Ramos (cell line): ENCODE results near the gene CBX7.

Experiments
- in situ Hi-C: fragments of 300-500 bp; cut with MboI; formaldehyde crosslinking; loops from one replicate; pipeline ENCODE4 v1.14.3; 2022; ENCODE audit warnings: low sequenced_read_pairs; ENCODE audit not compliant: unreplicated experiment

CBX7 gene

DNA sequence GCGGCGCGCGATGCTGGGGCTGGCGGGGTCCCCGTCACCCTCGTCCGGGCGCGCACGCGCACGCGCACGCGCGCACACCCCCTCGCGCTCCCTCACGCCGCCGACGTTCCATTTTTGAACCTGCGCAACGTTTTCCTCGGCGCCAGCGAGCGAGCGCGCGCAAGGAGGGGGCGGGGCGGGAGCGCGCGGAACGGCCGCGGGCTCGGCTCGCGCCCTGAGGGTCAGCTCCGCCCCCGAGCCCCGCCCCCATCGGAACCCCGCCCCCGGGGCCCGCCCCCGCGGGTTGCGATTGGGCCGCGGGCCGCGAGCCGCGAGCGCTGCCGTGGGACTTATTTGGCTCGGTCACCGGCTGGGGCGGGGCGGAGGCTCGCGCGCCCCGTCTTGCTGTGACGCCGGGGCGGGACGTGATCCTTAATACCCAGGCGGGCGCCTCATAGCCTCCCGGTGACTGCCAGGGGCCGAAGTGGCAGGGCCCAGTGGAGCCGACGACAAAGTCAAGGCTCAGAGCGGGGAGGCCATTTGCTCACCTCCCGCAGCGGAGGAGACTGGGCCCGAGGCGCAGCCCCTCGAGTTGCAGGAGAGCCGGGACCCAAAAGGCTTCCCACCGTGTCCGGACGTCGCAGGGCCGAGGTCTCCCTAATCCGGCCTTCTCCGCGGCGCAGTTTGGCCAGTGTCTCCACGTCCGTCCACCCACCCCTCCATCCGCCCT is at the start of gene CBX7:
Gene CBX7, minus strand, starts transcription at position 170 of the 709 bp plus-strand sequence. CDS start 236 bp downstream, outside the sequence.
- in situ Hi-C loops, result loop anchor here (10.0 to 25.0 kb wide), 2 partner anchors 278 to 360 kb away; partner anchors contain the start of genes ATF4, CBX6 and MIEF1

GRCh38 chr22:39197578-39197977 is 45.1 kb upstream of the CBX7 start:
- in situ Hi-C loops, result no loop called here

DNA sequence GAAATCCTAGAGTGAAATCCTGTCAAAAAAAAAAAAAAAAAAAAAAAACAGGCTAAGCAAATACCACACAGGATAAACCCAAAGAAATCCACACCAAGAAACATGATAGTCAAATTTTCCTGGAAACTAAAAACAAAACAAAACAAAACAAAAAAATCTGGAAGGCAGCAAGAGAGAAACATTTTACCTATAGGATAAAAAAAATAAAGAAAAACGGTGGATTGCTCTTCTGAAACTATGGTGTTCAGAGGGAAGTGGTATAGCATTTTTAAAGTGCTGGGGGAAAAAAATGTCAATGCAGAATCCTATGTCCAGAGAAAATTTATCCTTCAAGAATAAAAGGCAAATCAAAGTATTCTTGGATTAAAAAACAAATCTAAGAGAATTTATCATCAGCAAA is 41.6 kb upstream of the CBX7 start:
- in situ Hi-C loops, result no loop called here

GRCh38 chr22:39188809-39189208 is 36.3 kb upstream of the CBX7 start:
- in situ Hi-C loops, result no loop called here

DNA sequence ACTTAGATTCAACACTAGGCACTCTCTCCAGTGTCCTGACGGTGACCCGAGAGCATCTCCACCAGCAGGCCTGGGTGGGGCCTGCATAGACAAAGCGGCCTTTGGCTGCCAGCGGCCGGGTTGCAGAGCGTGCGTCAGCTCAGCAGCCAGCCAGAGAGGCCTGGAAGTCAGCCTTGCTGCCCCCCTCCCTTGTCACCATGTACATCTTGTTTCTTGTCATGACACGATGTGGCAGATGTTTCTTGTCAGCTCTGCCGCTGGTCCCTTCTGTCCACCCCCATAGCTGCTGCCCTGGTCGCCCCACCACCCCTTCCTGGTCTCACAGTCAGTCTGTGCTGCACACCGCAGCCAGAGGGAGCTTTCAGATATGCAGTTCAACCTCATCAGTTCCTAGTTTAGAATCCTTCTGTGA is 33.1 kb upstream of the CBX7 start:
- in situ Hi-C loops, result no loop called here

GRCh38 chr22:39184586-39185577 is 32.4 kb upstream of the CBX7 start:
- in situ Hi-C loops, result no loop called here

DNA sequence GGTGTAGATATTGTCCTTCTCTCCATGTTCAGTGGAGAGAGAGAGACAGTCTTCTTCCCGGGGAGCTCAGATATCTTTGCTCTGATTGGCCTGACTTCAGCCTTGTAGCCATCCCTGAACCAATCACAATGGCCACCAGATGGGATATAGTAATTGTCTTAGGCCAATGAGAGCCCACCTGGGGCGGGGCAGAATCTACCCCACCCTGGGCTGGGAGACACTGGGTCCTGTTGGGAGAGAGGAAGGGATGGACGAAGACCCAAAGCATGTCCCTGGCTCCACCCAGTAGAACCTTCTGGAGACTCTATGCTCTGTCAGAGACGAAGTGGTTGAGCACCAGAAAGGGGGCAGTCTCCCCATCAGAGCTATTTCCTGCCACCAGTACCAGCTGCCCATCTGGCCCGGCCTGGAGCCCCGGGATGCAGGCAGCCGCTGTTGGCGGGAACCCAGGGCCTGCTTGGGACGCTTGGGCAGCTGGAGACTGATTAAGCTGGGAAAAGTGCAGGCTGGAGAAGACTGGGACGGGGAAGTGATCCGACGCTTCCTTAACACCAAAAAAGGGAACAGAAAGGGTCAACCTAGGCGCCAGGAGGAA is 31.6 kb upstream of the CBX7 start:
- in situ Hi-C loops, result no loop called here

DNA sequence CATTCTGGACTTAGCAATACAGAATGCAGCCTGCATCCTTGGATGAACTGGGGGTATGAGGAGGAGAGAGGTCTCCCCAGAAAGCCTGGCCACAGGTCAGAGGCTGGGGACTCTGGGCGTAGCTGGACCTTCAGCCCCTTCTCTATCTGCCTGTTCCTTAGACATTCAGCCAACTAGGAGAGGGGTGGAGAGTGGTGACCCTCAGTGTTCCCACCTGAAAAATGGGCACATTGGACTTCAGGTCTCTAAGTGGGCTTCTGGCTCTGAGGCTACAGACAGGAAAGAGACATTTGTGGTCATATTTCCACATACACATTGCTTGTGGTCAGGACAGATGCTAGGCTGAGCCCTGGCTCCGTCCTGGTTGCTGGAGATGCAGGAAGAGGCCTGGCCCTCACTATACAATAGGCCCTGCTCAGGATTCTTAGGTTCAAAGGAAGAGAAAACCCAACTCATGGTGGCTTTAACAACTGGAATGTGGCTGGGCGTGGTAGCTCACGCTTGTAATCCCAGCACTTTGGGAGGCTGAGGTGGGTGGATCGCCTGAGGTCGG is 30.1 kb upstream of the CBX7 start:
- in situ Hi-C loops, result no loop called here

- in situ Hi-C loops, result no loop called here
These were observed 29.3 kb upstream of the CBX7 start for GRCh38 chr22:39181778-39182177.

GRCh38 chr22:39181356-39181755 is 28.9 kb upstream of the CBX7 start:
- in situ Hi-C loops, result no loop called here

DNA sequence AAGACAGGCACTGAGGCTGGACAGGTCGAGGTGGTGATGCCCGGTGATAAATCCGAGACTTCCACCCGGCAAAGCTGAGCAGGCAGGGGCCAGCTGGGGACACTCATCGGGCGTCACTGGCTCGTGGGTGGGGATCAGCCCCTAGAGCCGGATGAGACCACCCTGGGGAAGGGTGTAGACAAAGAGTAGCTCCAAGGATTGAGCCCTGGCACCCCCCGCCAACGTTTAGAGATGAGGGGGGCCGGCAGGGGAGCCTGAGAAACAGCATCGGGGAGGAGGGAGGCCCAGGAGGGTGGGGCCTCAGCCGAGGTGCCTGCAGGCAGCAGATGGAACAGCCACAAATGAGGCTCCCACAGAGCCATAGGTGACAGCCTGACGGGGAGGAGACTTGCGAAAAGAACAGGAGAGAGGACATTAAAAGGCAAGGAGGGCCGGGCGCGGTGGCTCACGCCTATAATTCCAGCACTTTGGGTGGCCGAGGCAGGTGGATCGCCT is 27.4 kb upstream of the CBX7 start:
- in situ Hi-C loops, result no loop called here

DNA sequence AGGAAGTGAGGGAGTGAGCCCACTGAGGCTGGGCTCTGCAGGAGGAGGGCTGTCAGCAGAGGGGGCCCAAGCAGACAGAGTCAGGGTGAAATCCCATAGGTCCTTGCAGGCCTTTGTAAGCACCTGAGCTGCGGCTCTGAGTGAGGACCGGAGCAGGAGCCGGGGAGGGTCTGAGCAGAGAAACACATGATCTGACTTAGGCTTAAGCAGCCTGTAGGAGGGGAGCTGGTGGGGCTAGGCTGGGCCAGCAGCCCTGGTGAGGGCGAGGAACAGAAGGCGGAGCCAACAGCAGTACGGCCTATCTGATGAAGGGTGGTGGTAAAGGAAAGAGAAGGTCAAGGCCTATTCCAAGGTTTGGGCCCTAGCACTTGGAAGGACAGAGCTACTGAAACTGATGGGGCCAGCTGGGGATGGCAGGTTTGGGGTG is 26.9 kb upstream of the CBX7 start:
- in situ Hi-C loops, result no loop called here

- in situ Hi-C loops, result no loop called here
These were observed 26.0 kb upstream of the CBX7 start for GRCh38 chr22:39178206-39179111.

DNA sequence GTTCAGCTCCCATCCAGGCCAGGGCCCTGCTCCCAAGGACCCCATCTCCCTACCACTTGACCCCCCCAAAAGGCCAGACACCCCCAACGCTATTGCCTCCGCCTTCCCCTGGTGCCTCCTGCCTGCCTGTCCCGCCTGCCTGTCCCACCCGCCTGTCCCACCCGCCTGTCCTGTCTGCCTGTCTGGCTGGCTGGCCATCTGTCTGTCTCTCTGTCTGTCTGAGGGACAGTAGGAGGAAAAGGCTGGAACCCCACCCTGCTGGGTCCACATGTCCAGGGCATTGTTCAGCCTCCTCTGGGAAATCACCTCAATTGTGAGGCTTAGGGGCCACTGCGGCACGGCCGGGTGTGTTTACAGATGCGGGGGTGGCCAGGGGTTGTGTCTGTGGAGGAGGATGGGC is 25.3 kb upstream of the CBX7 start:
- in situ Hi-C loops, result no loop called here

DNA sequence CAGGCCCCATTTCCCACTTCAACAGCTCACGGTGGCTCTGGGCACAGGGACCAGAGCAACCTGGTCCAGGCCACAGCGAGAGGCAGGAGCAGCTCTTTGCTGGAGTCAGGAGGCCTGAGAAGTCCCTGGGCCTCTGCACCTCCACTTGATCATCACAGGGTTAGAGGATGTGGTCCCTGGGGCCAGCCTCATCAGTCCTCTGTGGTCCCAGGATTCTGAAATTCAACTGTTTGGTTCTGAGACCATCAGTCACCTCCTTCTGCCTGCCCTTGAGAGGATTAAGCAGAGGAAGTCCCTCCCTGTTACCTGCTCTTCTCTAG is 24.9 kb upstream of the CBX7 start:
- in situ Hi-C loops, result no loop called here

GRCh38 chr22:39176714-39177455 is 24.4 kb upstream of the CBX7 start:
- in situ Hi-C loops, result no loop called here

GRCh38 chr22:39176143-39176713 is 23.7 kb upstream of the CBX7 start:
- in situ Hi-C loops, result no loop called here

DNA sequence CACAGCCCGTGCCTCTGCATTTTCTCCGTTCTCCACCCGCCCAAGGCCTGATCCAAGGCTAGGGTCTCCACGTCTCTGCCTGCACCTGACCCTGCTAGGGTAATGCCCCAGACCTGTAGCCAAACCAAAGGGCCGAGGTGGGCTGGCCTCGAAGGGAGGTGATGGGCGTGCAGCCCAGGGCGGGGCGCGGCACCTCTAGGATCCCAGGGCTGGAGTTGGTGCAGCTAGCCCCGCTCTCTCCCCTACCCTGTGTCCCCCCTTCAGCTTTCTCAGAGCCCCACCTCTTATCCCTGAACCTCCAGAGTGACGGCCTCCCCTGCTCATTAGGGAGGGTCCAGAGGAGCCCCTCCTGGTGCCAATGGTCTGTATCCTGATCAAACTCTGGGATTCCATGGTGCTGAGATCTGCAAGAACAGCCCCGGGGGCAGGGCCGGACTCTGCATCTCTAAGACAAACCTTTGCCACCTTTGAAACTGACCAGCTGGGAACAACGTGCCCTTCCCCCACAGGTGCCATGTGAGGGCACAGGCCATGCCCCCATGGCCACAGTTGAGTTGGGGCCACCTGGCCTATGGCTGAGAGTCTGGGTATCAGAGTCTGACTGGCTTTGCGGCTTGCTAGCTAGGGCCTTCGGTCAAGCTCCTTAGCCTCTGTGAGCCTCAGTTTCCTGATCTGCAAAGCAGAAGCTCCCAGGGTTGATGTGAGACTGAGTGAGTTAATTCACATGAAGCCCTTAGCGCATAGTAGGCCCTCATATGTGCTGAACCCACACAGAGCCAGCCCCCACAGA is 23.1 kb upstream of the CBX7 start:
- in situ Hi-C loops, result no loop called here
